Measurements from ENCODE around the gene CNIH1. TPM values are rescaled to one million over a fixed set of nuclear protein-coding genes. Genes with fewer than 3 reads are reported as not detected.

CNIH1 gene
- total RNA-seq = 105 and 156 TPM in 2 replicates

DNA sequence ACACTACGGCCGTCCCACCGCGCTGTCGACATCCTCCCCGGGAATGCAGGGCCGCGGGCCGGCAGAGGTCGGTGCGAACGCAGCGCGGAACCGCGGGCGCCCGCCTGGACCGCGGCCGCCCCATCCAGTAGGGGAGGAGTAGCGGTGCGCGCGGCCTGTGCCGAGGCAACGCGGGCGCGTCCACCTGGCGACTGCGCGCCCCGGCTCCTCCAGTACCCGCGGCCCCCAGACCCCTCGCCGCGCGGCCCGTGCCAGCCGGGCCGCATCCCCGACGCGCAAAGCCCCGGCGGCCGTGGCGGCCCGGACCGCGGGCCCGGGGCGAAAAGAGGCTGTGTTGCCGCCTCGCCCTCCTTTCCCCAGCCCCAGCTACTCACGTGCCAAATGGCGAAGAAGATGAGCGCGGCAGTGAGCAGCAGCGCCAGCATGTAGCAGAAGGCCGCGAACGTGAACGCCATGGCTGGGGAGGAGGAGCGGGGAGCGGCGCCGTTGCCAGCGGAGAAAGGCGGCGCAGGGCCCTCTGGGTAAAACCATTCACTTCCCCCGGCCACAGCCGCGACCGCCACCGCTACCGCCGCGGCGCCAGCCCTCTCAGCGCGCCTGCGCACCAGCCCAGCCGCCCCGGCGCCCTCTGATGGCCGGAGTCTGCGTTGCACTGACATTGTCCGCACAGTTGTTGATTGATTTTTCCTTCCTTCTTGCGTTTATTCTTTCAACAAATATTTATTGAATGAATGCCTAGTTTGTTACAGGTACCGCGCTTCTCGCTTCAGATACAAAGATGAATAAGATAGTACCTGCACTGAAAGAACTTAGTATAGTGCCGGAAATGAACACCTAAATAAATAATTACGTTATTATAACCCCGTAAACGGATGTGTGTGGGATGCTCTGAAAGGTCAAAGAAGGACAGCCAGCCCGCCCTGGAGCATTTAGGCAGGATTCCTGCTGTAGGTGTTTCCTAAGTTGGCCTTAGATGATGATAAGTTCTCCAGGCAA lies at the start of gene CNIH1:
TSS of gene CNIH1 (minus strand) at position 502 of the 996 bp plus-strand sequence. CDS start at position 455, 47 bp downstream.

GRCh38 chr14:54488646-54489317 lies 47.6 kb upstream of the CNIH1 start, which contains the start of gene GMFB:
Gene GMFB (minus strand): TSS chr14:54488980. CDS start chr14:54488927, 53 bp downstream.

DNA sequence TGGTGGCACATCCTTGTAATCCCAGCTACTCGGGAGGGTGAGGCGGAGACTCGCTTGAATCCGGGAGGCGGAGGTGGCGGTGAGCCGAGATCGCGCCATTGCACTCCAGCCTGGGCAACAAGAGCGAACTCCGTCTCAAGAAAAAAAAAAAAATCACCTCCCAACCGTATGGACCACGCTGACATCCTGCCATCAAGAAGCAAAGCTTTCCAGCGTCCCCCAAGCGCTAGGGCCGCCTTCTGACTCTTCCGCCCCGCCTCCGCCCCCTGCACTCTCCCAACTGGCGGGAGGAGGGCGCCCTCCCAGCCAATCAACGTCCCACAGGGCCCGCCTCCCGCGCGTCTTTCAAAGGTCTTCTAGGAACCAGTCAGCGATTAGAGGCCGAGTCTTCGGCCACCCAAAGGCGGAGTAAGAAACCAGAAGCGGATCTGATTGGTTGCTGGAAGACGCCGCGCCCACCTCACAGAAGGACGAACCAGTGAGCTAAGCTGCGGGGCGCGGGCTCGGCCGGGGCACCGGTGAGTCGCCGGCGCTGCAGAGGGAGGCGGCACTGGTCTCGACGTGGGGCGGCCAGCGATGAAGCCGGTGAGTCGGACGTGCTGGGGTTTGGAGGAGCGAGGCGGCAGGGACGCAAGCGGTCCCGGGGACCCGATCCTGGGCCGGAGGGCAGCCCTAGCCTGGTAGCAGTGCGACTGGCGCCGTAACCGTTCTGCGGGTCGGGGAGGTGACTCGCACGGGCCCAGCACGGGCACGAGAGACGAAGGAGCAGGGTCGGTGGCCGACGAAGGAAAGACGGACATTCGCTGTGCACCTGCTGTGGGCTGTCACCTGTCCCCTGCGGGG lies 44.5 kb downstream of the CNIH1 start, which contains the start of gene CDKN3:
TSS of gene CDKN3 (plus strand) at position 515 of the 843 bp plus-strand sequence. CDS start at position 577, 62 bp downstream.

Other genes with a start within 250 kb of the CNIH1 start
- 3.4 and 7.5 TPM in 2 replicates for gene CDKN3, start 44.4 kb downstream of the CNIH1 start, total RNA-seq
- gene GMFB, start 47.6 kb upstream of the CNIH1 start, total RNA-seq = 74.2 and 80.5 TPM in 2 replicates
- gene CGRRF1, start 68.5 kb upstream of the CNIH1 start, total RNA-seq = 11.8 and 20.2 TPM in 2 replicates
- 12.4 and 31.6 TPM in 2 replicates for gene SAMD4A, start 125.8 kb upstream of the CNIH1 start, total RNA-seq